ENCODE data around the gene MAPK10.

MAPK10 gene

DNA sequence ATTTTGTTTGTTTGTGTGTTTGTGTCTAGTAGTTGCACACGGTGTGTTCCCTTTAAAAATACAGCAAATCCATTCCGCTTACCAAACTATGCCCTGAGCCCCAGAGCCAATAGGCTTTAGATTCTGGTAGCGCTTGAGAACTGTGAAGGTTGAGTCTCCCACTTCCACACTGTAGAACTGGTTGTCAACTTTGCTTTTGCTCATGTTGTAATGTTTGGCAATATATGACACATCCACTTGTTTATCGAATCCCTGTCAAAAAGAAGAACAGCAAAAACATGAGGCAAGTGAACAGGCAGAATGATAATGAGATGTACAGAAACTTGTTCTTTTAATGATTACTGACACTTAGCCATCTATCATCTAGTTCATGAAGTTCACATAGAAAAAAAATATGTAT lies 200.6 kb downstream of the MAPK10 start:
- H3K27ac ChIP-seq: no peak overlapping the region
- TF ChIP-seq CTCF (IDR thresholded peaks at IDR 0.05; ENCODE audit: low read depth, low read length): no peak
- H3K9me3 ChIP-seq (ENCODE audit: severe bottlenecking): no peaks in the 10 kb centered on the region
- H3K27me3 ChIP-seq (ENCODE audit: insufficient read depth, low read depth, severe bottlenecking): no peaks in the 10 kb centered on the region
- no peak overlapping the region for H3K4me3 ChIP-seq (ENCODE audit: low read depth, low read length)
- no peak for DNase-seq
- no peaks in the 10 kb centered on the region for H3K36me3 ChIP-seq

DNA sequence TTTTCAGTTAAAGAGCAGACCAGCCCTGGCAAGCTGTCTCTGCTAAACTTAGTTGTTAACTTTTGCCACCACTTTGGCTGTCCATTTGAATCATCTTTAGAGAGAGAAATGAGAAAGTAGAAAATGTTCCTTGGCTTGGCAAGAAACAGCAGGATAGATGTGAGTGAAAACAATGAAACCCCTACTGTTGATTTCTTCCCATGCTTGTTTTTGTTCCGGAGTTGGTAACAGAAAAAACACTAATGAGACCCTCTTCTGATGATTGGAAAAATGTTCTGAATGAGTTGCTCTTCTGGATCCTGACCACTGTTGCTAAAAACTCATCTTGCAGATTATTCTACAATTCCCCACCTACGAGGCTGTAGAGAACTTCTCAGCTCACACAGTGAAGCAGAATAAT lies 203.3 kb downstream of the MAPK10 start:
- Histone ChIP-seq H3K9me3 (ENCODE audit: severe bottlenecking) (no peaks in the 10 kb centered on the region), H3K4me3 (ENCODE audit: low read depth, low read length) (no peak overlapping the region), H3K27ac (no peak overlapping the region), H3K27me3 (ENCODE audit: insufficient read depth, low read depth, severe bottlenecking) (no peaks in the 10 kb centered on the region), H3K36me3 (no peaks in the 10 kb centered on the region)
- no peak for TF ChIP-seq CTCF (IDR thresholded peaks at IDR 0.05; ENCODE audit: low read depth, low read length)
- DNase-seq: no peak

- Histone ChIP-seq H3K4me3 (ENCODE audit: low read depth, low read length) (no peak overlapping the region), H3K9me3 (ENCODE audit: severe bottlenecking) (no peaks in the 10 kb centered on the region), H3K27ac (no peak overlapping the region), H3K36me3 (no peaks in the 10 kb centered on the region), H3K27me3 (ENCODE audit: insufficient read depth, low read depth, severe bottlenecking) (no peaks in the 10 kb centered on the region)
- no peak for DNase-seq
- TF ChIP-seq CTCF (IDR thresholded peaks at IDR 0.05; ENCODE audit: low read depth, low read length): no peak
Observed at GRCh38 chr4:86155766-86156165, 204.1 kb downstream of the MAPK10 start.

- no peak for DNase-seq
Observed at GRCh38 chr4:86152454-86152853, 207.4 kb downstream of the MAPK10 start.

DNA sequence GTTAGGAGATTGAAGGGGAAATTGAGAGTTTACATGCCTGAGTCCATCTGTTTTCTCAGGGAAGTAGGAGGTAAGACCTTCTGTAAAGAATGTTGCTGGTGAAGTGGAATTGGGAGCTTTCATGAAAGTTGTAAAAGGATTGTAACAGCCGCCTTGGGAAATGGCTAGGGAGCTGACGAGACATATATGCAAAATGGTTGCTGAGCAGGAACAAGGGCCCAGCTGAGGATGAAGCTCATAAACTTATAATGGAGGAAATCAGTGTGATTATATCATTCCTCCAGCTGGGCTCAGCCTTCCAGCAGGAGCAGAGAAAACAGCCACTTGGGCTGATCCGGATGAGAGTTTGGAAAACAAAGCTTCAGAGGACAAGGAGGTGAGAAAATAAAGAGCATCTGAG lies 208.7 kb downstream of the MAPK10 start:
- no peaks in the 10 kb centered on the region for H3K9me3 ChIP-seq (ENCODE audit: severe bottlenecking)
- no peak overlapping the region for H3K4me3 ChIP-seq (ENCODE audit: low read depth, low read length)
- H3K27ac ChIP-seq: no peak overlapping the region
- DNase-seq: no peak
- no peak for TF ChIP-seq CTCF (IDR thresholded peaks at IDR 0.05; ENCODE audit: low read depth, low read length)
- no peaks in the 10 kb centered on the region for H3K27me3 ChIP-seq (ENCODE audit: insufficient read depth, low read depth, severe bottlenecking)
- no peaks in the 10 kb centered on the region for H3K36me3 ChIP-seq

More at GRCh38 chr4:86152454-86152853, 207.4 kb downstream of the MAPK10 start:
- Histone ChIP-seq H3K27me3 (ENCODE audit: insufficient read depth, low read depth, severe bottlenecking) (no peaks in the 10 kb centered on the region), H3K27ac (no peak overlapping the region), H3K4me3 (ENCODE audit: low read depth, low read length) (no peak overlapping the region), H3K9me3 (ENCODE audit: severe bottlenecking) (no peaks in the 10 kb centered on the region), H3K36me3 (no peaks in the 10 kb centered on the region)
- TF ChIP-seq CTCF (IDR thresholded peaks at IDR 0.05; ENCODE audit: low read depth, low read length): no peak

DNA sequence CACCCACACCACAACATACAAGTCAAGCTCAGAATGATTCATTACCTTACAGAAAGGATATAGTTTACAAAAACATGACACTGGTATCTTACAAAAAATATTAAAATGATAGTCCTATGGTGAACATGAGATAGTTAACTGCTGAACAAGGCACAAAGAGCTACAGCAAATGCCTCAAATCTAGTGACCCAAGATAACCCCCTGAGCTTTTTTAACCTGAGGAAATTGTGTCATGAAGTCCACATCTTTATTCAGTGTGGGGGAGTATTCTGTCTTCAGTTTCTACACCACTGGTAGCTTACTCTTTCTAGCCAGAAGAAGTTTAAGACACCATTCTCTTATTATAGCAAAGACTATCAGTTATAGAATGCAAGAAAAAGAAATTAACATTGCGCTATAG lies 218.7 kb downstream of the MAPK10 start:
- Histone ChIP-seq H3K9me3 (ENCODE audit: severe bottlenecking) (no peaks in the 10 kb centered on the region), H3K27ac (no peak overlapping the region)

More for the DNA sequence above, 218.7 kb downstream of the MAPK10 start:
- TF ChIP-seq CTCF (IDR thresholded peaks at IDR 0.05; ENCODE audit: low read depth, low read length): no peak
- no peak overlapping the region for H3K4me3 ChIP-seq (ENCODE audit: low read depth, low read length)
- no peaks in the 10 kb centered on the region for H3K36me3 ChIP-seq
- no peaks in the 10 kb centered on the region for H3K27me3 ChIP-seq (ENCODE audit: insufficient read depth, low read depth, severe bottlenecking)
- no peak for DNase-seq
